HG02623 (cell line): ENCODE measurements around the gene STK16.
"Not testable (repeated sequence)": the region's sequence is repeated elsewhere in the genome, so short reads cannot be mapped to it uniquely, and the experiment has no call there.

Experiments
- ATAC-seq: cut with Tn5 transposase; IDR thresholded peaks from one replicate; pipeline ENCODE4 v1.9.1; 2021; ENCODE audit warnings: moderate library complexity; ENCODE audit not compliant: unreplicated experiment

The STK16 gene

DNA sequence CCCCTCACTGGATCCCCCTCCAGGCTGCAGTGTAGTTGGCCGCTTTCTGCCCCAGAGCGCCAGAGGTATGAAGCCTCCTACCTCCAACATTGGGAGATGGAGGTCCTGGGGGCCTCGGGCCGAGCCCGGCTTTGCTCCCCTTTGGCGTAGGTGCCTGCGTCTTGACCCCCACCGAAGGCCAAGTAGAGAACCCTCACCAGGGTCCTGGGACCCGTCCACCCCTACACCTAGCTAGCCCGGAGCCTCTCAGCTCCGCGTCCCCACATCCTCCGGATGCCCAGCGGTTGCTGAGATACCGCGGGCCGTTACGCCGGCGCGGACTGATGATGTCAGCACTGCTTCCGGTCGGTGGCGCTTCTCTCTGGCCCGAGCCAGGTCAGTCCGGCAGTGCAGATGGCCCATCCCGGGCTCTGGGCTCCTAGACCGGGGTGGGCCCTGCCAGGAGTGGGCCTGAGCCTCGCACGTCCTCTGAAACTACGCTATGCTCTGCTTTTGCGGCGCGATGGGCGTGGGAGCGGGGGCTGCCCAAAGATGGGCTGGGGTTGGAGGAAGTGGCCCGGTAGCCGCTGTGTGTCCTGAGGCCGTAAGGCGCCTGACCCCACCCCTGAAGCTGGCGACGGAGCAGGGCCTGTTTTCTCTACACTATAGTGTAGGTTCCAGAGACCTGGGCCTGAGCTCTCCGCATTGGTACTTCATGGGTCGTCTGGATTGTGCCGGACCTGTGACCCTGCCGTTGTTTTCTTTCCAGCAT lies at the start of gene STK16, which contains the start of gene GLB1L:
Gene STK16 (plus strand): TSS at position 332 of the 751 bp plus-strand sequence. CDS start 521 bp downstream, outside the sequence.
Gene GLB1L (minus strand): TSS at position 297 of the 751 bp plus-strand sequence. CDS start 1,871 bp downstream, outside the sequence.
- ATAC-seq: peak; percentile 61

GRCh38 chr2:219197388-219197787 lies 47.9 kb upstream of the STK16 start:
- no peak for ATAC-seq

DNA sequence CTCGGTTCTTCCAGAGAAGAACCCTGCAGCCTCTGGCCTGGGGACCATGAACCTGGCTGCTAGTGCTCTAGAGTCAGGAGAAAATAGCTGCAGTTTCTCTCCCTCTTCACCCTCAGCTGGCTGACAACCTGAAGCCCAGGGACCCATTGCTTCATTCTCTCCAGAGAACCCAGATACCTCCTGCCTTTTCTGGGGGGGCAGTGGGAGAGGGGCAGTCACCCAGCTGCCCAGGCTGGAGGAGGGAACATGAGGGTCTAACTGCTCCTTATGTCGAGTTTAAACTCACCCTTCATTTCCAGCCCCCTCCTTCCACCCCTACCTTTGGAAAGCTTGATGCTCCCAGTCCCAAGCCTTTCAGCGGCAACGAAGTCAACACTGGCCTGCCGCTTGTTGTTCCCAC lies 46.3 kb upstream of the STK16 start:
- no peak for ATAC-seq

GRCh38 chr2:219199470-219200211 lies 45.6 kb upstream of the STK16 start:
- ATAC-seq: no peak

GRCh38 chr2:219200502-219201326 lies 44.6 kb upstream of the STK16 start:
- not testable (repeated sequence) for ATAC-seq

GRCh38 chr2:219201331-219201730 lies 43.9 kb upstream of the STK16 start:
- ATAC-seq: not testable (repeated sequence)

GRCh38 chr2:219204425-219205164 lies 40.7 kb upstream of the STK16 start:
- ATAC-seq: no peak

GRCh38 chr2:219205165-219205538 lies 40.1 kb upstream of the STK16 start:
- ATAC-seq: no peak

DNA sequence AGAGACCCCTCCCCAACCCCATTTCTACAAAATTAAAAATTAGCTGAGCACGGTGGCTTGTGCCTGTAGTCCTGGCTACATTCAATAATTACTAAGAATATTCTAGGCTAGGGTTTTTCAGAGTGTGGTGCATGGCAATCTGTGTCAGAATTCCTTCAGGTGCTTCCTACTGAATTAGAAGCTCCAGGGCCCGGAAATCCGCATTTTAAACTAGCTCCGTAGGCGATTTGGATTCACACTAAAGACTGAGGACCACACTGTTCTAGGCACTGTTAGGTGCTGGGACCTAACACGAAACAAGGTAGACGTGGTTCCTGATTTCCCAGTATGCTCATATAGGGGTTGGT lies 39.3 kb upstream of the STK16 start:
- ATAC-seq: no peak

DNA sequence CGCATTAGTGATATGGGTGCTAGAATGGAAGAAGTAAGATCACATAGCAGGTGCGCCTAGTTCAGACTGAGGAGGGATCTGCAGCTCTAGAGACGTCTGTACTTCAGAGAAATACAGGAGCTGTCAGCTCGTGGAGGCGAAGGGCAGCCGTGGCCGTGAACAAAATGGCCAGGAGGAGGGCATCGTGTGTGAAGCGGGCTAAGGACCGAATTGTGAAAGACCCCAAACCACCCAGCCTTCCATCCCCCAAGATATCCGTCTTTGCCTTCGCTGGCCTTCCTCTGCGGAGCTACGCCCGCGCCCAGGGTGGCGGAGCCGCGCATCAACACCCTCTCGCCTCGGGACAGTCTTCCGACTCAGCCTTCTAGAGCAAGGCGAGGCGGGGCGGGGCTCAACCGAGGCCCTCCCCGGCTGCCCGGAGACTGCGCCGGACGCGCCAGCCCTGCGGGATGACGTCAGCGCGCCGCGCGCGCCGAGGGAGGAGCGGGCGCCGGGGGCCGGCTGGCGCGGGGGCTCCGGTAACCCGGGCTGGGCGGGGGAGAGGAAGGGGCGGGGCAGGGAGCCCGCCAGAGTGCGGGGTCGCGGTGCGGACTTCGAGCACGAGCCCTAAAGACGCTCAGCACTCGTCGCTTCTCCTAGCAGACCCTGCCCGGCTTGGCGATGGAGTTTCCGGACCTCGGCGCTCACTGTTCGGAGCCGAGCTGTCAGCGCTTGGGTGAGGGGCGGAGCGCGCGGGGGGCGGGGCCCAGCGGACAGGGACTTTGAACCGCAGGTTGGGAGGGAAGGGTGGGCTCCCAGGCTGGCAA lies 38.7 kb upstream of the STK16 start, which contains the start of gene ZFAND2B:
Gene ZFAND2B (plus strand): TSS at position 455 of the 806 bp plus-strand sequence. CDS start 206 bp downstream, at position 661.
- ATAC-seq: peak; percentile 95

DNA sequence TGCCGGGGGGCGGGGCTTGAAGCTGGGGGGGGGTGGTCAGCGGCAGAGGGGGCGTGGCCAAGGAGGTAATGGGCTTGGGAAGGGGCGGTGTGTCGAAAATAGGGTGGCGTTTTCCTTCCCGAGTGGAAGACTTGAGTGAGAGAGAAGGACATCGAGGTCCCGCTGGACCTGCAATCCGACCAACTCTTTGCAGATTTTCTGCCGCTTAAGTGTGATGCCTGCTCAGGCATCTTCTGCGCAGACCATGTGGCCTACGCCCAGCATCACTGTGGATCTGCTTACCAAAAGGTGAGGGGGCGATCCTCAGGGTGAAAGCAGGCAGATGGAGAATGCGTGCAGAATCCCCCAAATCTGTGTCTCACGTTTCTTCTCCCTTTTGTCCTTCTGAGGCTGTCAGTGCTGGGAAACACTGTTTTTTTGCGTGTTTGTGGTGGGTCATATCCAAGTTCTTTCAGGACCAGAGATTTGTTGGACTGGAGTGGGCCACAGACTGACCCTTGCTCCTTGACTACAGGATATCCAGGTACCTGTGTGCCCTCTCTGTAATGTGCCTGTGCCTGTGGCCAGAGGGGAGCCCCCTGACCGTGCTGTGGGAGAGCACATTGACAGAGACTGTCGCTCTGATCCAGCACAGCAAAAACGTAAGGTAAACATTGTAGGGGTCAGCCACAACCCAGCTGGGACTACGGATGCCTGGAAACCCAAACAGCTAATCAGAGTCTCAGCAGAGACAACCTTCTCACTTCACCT lies 38.0 kb upstream of the STK16 start:
- no peak for ATAC-seq

- no peak for ATAC-seq
Measured at GRCh38 chr2:219207884-219208740, 37.2 kb upstream of the STK16 start.

DNA sequence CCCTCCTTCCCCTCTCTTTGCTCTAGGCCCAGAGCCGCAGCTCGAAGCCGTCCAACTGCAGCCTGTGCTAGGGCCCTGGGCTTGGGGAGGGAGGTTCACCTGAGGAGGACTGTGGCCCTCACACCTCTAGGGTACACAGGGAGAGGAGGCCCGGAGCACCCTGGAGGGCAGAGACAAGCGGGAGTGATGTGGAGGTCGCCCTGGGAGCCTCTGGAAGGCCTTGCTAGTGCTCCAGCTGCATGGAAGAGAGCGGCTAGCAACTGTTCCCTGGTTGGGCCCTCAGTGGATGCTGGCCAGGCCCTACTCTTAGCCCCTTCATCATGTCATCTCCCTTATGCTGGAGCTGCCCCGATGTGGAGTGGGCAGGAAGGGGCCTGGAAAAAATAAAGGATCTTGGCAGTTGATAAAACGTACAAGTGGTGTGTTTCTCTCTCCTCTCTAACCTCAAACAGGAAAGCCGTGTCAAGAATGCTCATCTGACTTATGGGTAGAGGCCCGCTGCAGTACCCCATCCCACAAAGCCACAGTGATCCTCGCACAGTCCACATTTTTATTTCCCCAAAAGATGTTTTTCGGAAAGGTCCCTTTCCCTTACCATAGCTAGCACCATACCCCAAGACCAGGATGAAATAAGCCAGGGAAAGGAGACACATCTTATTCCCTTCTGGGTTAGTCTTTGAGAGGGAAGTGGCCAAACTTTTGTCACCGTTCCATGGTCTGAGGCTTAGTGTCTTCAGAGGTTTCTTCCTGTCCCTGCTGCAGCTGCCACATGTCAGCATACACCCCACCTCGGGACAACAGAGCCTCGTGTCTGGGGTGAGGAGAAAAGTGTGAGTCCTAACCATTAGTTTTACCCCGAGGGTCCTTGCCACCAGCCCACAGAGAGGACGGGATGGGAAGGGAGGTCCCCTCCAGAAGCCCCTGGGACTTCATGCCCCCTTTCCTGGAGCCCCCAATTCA lies 35.8 kb upstream of the STK16 start:
- no peak for ATAC-seq

DNA sequence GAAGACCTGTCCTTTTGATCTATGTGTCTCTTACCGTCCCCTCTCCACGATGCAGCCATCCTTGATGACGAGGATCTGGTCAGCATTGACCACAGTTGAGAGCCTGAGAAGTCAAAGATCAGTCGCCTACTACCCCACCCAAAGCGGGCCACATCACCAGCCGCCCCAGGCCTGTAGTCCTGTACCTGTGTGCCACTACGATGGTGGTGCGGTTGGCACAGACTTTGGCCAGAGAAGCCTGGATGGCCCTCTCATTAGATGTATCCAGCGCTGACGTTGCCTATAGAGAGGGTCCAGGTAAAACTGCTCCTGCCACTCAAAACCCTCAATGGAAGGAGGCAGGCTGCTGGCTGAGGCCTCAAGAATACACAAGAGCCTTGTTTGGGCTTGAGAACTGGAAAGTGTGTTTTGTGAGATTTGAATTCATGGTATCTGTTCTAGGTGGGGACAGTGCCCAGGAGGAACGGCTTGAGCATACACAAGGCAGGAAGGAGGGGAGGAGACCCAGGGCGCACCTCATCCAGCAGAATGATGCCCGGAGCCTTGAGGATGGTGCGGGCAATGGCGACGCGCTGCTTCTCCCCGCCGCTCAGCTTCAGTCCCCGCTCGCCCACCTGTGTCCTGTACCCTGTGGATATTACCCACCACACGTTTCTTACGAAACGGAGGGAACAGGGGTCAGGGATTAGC lies 34.9 kb upstream of the STK16 start:
- no peak for ATAC-seq

- ATAC-seq: no peak
Measured at GRCh38 chr2:219210886-219211362, 34.4 kb upstream of the STK16 start.

GRCh38 chr2:219213026-219213415 lies 32.3 kb upstream of the STK16 start:
- no peak for ATAC-seq
